ENCODE measurements around the gene CPED1.

GRCh38 chr7:121198502-121198901 is 210.0 kb downstream of the CPED1 start:
- TF ChIP-seq CTCF (IDR thresholded peaks at IDR 0.05) = no peak
- TF ChIP-seq POLR2AphosphoS5 (IDR thresholded peaks at IDR 0.05; ENCODE audit: insufficient read depth in 1 of 2, low read depth in 1 of 2) = no peak

Measured in vagina (tissue), 2 donors.